IPS-18a (cell line): Measurements from ENCODE around the gene NKX2-2.

ENCODE experiments used
- H3K27ac ChIP-seq: one replicate; pipeline ENCODE4 v1.5.1; 2013; ENCODE audit warnings: low read length
- H3K27me3 ChIP-seq: one replicate; pipeline ENCODE4 v1.6.1; 2013; ENCODE audit warnings: mild to moderate bottlenecking, low read length; ENCODE audit not compliant: control insufficient read depth, insufficient read depth
- H3K36me3 ChIP-seq: one replicate; pipeline ENCODE4 v1.6.1; 2013; ENCODE audit warnings: low read depth, low read length; ENCODE audit not compliant: control insufficient read depth
- H3K4me1 ChIP-seq: one replicate; pipeline ENCODE4 v1.6.1; 2013; ENCODE audit warnings: low read depth, low read length; ENCODE audit not compliant: control insufficient read depth
- H3K4me3 ChIP-seq: one replicate; pipeline ENCODE4 v1.5.1; 2013; ENCODE audit warnings: low read length
- H3K9ac ChIP-seq: one replicate; pipeline ENCODE4 v1.6.1; 2013; ENCODE audit warnings: mild to moderate bottlenecking, low read length, moderate library complexity
- H3K9me3 ChIP-seq: one replicate; pipeline ENCODE4 v1.6.1; 2013; ENCODE audit warnings: low read depth, low read length; ENCODE audit not compliant: control insufficient read depth

Gene NKX2-2

GRCh38 chr20:21511850-21512633 lies 1.8 kb downstream of the NKX2-2 start:
- Histone ChIP-seq H3K9me3 (peaks cover 4% of the 10 kb centered on the region), H3K4me3 (no peak overlapping the region), H3K4me1 (peaks cover 23% of the 10 kb centered on the region), H3K27me3 (peaks cover 97% of the 10 kb centered on the region), H3K27ac (no peak overlapping the region), H3K36me3 (no peaks in the 10 kb centered on the region), H3K9ac (no peak overlapping the region)

- Histone ChIP-seq H3K4me3 (no peak overlapping the region), H3K27ac (no peak overlapping the region), H3K36me3 (no peaks in the 10 kb centered on the region), H3K9ac (no peak overlapping the region), H3K27me3 (peaks cover 97% of the 10 kb centered on the region), H3K4me1 (peaks cover 20% of the 10 kb centered on the region), H3K9me3 (peaks cover 6% of the 10 kb centered on the region)
These were observed 2.4 kb downstream of the NKX2-2 start for GRCh38 chr20:21511485-21511849.

GRCh38 chr20:21510414-21511384 lies 3.2 kb downstream of the NKX2-2 start:
- no peaks in the 10 kb centered on the region for H3K36me3 ChIP-seq
- peak overlapping the region; percentile 33 for H3K4me3 ChIP-seq
- H3K9ac ChIP-seq, result no peak overlapping the region
- H3K4me1 ChIP-seq, result peaks cover 15% of the 10 kb centered on the region
- H3K27ac ChIP-seq, result no peak overlapping the region
- peaks cover 97% of the 10 kb centered on the region for H3K27me3 ChIP-seq
- H3K9me3 ChIP-seq, result peaks cover 6% of the 10 kb centered on the region

GRCh38 chr20:21509597-21510371 lies 4.1 kb downstream of the NKX2-2 start:
- peaks cover 6% of the 10 kb centered on the region for H3K9me3 ChIP-seq
- peak overlapping the region; percentile 33 for H3K4me3 ChIP-seq
- no peak overlapping the region for H3K9ac ChIP-seq
- H3K36me3 ChIP-seq, result no peaks in the 10 kb centered on the region
- H3K4me1 ChIP-seq, result peaks cover 17% of the 10 kb centered on the region
- H3K27ac ChIP-seq, result no peak overlapping the region
- peaks cover 99% of the 10 kb centered on the region for H3K27me3 ChIP-seq

- Histone ChIP-seq H3K36me3 (no peaks in the 10 kb centered on the region), H3K27ac (no peak overlapping the region), H3K4me1 (peaks cover 17% of the 10 kb centered on the region), H3K4me3 (no peak overlapping the region), H3K27me3 (peaks cover 100% of the 10 kb centered on the region), H3K9me3 (peaks cover 6% of the 10 kb centered on the region), H3K9ac (no peak overlapping the region)
These were observed 4.7 kb downstream of the NKX2-2 start for GRCh38 chr20:21509079-21509596.

- Histone ChIP-seq H3K36me3 (no peaks in the 10 kb centered on the region), H3K9me3 (peaks cover 6% of the 10 kb centered on the region), H3K4me1 (peaks cover 17% of the 10 kb centered on the region), H3K9ac (no peak overlapping the region), H3K4me3 (no peak overlapping the region), H3K27me3 (peaks cover 100% of the 10 kb centered on the region), H3K27ac (no peak overlapping the region)
These were observed 5.4 kb downstream of the NKX2-2 start for GRCh38 chr20:21508230-21509078.

- peaks cover 98% of the 10 kb centered on the region for H3K27me3 ChIP-seq
- no peak overlapping the region for H3K27ac ChIP-seq
- H3K9me3 ChIP-seq, result peaks cover 6% of the 10 kb centered on the region
- no peak overlapping the region for H3K9ac ChIP-seq
- H3K36me3 ChIP-seq, result no peaks in the 10 kb centered on the region
- no peak overlapping the region for H3K4me3 ChIP-seq
- H3K4me1 ChIP-seq, result peaks cover 13% of the 10 kb centered on the region
These were observed 6.2 kb downstream of the NKX2-2 start for GRCh38 chr20:21507400-21508229.

- peaks cover 94% of the 10 kb centered on the region for H3K27me3 ChIP-seq
- no peak overlapping the region for H3K9ac ChIP-seq
- peak overlapping the region; percentile 60 for H3K4me3 ChIP-seq
These were observed 7.9 kb downstream of the NKX2-2 start for GRCh38 chr20:21505810-21506530.

GRCh38 chr20:21505161-21505809 lies 8.6 kb downstream of the NKX2-2 start:
- Histone ChIP-seq H3K4me1 (peaks cover 13% of the 10 kb centered on the region), H3K4me3 (peak overlapping the region; percentile 60), H3K27ac (no peak overlapping the region), H3K36me3 (no peaks in the 10 kb centered on the region), H3K9me3 (peaks cover 6% of the 10 kb centered on the region), H3K27me3 (peaks cover 93% of the 10 kb centered on the region), H3K9ac (no peak overlapping the region)

More at GRCh38 chr20:21505810-21506530, 7.9 kb downstream of the NKX2-2 start:
- Histone ChIP-seq H3K9me3 (peaks cover 6% of the 10 kb centered on the region), H3K36me3 (no peaks in the 10 kb centered on the region), H3K27ac (no peak overlapping the region), H3K4me1 (peaks cover 13% of the 10 kb centered on the region)
